Kidney (tissue), 14 donors: ENCODE results near the gene DPH7. TPM values are rescaled to one million over a fixed set of nuclear protein-coding genes. Genes with fewer than 3 reads are reported as not detected.

Experiments used
- DNase-seq, 5 donors: peaks; one replicate each; pipeline ENCODE4 v3.0.0-alpha.2; 2013 to 2020
- FAIRE-seq: peaks from 2 replicates; lab custom pipeline; 2012; peaks lifted over from hg19 to GRCh38; lab: Jason Lieb, UNC
- H3K27ac ChIP-seq, 2 donors: one replicate each; pipeline ENCODE4 v1.7.0; 2013; ENCODE audit warnings: low read depth in 2 of 2, low read length in 2 of 2, inconsistent platforms in 1 of 2
- H3K27me3 ChIP-seq: one replicate; pipeline ENCODE4 v1.7.1; 2013; ENCODE audit warnings: low read length, inconsistent platforms; ENCODE audit not compliant: control insufficient read depth, insufficient read depth
- H3K36me3 ChIP-seq, 3 donors: one replicate each; pipeline versions ENCODE4 v1.7.0 to v1.7.1; 2013; ENCODE audit warnings: low read length in 3 of 3, control low read depth in 1 of 3, inconsistent platforms in 1 of 3; ENCODE audit not compliant: insufficient read depth in 3 of 3, control insufficient read depth in 2 of 3
- H3K4me1 ChIP-seq, 3 donors: one replicate each; pipeline versions ENCODE4 v1.7.0 to v1.7.1; 2013; ENCODE audit warnings: low read length in 3 of 3, inconsistent platforms in 1 of 3, low read depth in 1 of 3; ENCODE audit not compliant: control insufficient read depth in 2 of 3, insufficient read depth in 2 of 3
- H3K4me3 ChIP-seq, 3 donors: one replicate each; pipeline versions ENCODE4 v1.7.0 to v1.8.1; 2013; ENCODE audit warnings: low read length in 3 of 3, control low read depth in 1 of 3, inconsistent platforms in 1 of 3
- H3K9ac ChIP-seq, 3 donors: one replicate each; pipeline versions ENCODE4 v1.7.0 to v1.7.1; 2013; ENCODE audit warnings: low read length in 3 of 3, control low read depth in 1 of 3, inconsistent platforms in 1 of 3
- H3K9me3 ChIP-seq, 3 donors: one replicate each; pipeline versions ENCODE4 v1.7.0 to v1.7.1; 2013; ENCODE audit warnings: low read length in 3 of 3, control low read depth in 1 of 3, inconsistent platforms in 1 of 3; ENCODE audit not compliant: control insufficient read depth in 2 of 3, insufficient read depth in 1 of 3
- intact Hi-C: fragments of 100-400 bp; cut with DNase I; formaldehyde crosslinking; loops from one replicate; pipeline ENCODE4 v1.11.1; 2022
- polyA plus RNA-seq: library from polyadenylated mRNA; stranded (reverse); fragments of 350-450 nt; fragmentation: Illumina TruSeq; extraction: RNeasy Lipid Tissue Mini Kit (QIAGEN cat#74804); gene quantifications from one replicate; pipeline ENCODE4 v1.2.3, GENCODE V29; 2014; ENCODE audit warnings: low read depth, low replicate concordance; ENCODE audit not compliant: insufficient read depth
- total RNA-seq: library from RNA; stranded (reverse); fragmentation: NEBNext Ultra II Directional; extraction: Animal tissue kit (Norgen Biotek cat#: 25700); gene quantifications from one replicate; pipeline ENCODE4 v1.2.1, GENCODE V29; 2021
- TF ChIP-seq, protein P1 (sequence below): IDR thresholded peaks from 3 replicates; pipeline ENCODE4 v1.5.1; 2012; ENCODE audit warnings: mild to moderate bottlenecking, moderate library complexity, borderline replicate concordance; ENCODE audit not compliant: insufficient read depth; ENCODE audit errors: extremely low read depth
- donor health status: control.
- donor health status: control.
- donor health status: control.
- donor health status: control.
- donor health status: control.
- donor health status: DM: yes; HTN: yes; CAD: no.
- donor health status: Normal renal cell carcinoma (clear cell type).

Gene DPH7
- total and polyA plus RNA-seq, 2 donors from 2014 or later: 23.2 to 31.4 TPM

GRCh38 chr9:137530331-137530730, 48.4 kb downstream of the DPH7 start:
- no peaks in the 10 kb centered on the region for H3K36me3 ChIP-seq
- no peak overlapping the region for H3K9ac ChIP-seq
- TF ChIP-seq, protein P1, sequence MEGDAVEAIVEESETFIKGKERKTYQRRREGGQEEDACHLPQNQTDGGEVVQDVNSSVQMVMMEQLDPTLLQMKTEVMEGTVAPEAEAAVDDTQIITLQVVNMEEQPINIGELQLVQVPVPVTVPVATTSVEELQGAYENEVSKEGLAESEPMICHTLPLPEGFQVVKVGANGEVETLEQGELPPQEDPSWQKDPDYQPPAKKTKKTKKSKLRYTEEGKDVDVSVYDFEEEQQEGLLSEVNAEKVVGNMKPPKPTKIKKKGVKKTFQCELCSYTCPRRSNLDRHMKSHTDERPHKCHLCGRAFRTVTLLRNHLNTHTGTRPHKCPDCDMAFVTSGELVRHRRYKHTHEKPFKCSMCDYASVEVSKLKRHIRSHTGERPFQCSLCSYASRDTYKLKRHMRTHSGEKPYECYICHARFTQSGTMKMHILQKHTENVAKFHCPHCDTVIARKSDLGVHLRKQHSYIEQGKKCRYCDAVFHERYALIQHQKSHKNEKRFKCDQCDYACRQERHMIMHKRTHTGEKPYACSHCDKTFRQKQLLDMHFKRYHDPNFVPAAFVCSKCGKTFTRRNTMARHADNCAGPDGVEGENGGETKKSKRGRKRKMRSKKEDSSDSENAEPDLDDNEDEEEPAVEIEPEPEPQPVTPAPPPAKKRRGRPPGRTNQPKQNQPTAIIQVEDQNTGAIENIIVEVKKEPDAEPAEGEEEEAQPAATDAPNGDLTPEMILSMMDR: no peak
- H3K4me1 ChIP-seq: peaks cover 0 to 9% (median 0%) of the 10 kb centered on the region in 3 donors
- H3K27ac ChIP-seq: no peak overlapping the region
- H3K27me3 ChIP-seq: no peaks in the 10 kb centered on the region
- H3K4me3 ChIP-seq: no peak overlapping the region
- intact Hi-C loops: no loop called here
- FAIRE-seq (no peak), DNase-seq (no peak)
- no peaks in the 10 kb centered on the region for H3K9me3 ChIP-seq

GRCh38 chr9:137524981-137525317, 53.8 kb downstream of the DPH7 start:
- TF ChIP-seq, protein P1: no peak
- Histone ChIP-seq H3K9me3 (no peaks in the 10 kb centered on the region), H3K27ac (no peak overlapping the region), H3K9ac (no peak overlapping the region), H3K27me3 (no peaks in the 10 kb centered on the region), H3K36me3 (no peaks in the 10 kb centered on the region), H3K4me3 (no peak overlapping the region), H3K4me1 (peaks cover 0 to 4% (median 0%) of the 10 kb centered on the region in 3 donors)
- FAIRE-seq (no peak), DNase-seq (peak in 1 of 5 donors; percentile 57)
- intact Hi-C loops: loop anchor here (10.0 kb wide), 1 partner anchor 230 kb away; no protein-coding TSS in a partner anchor

GRCh38 chr9:137524161-137524980, 54.4 kb downstream of the DPH7 start:
- no peak overlapping the region for H3K9ac ChIP-seq
- intact Hi-C loops: loop anchor here (10.0 kb wide), 1 partner anchor 230 kb away; no protein-coding TSS in a partner anchor
- H3K27me3 ChIP-seq: no peaks in the 10 kb centered on the region
- FAIRE-seq (no peak), DNase-seq (peak in 1 of 5 donors; percentile 50)
- no peaks in the 10 kb centered on the region for H3K9me3 ChIP-seq
- H3K4me3 ChIP-seq: no peak overlapping the region
- TF ChIP-seq, protein P1: no peak
- peaks cover 0 to 4% (median 0%) of the 10 kb centered on the region in 3 donors for H3K4me1 ChIP-seq
- H3K27ac ChIP-seq: no peak overlapping the region
- H3K36me3 ChIP-seq: no peaks in the 10 kb centered on the region
